GM12878 (cell line): ENCODE results near the gene VNN1.

ENCODE experiments used
- POLR2AphosphoS5 ChIP-seq: IDR thresholded peaks from 2 replicates; pipeline ENCODE4 v1.6.1; 2011; ENCODE audit warnings: mild to moderate bottlenecking, low read length, inconsistent platforms
- REST ChIP-seq: IDR thresholded peaks from 2 replicates; pipeline ENCODE4 v1.6.1; 2012; ENCODE audit warnings: mild to moderate bottlenecking, low read depth, low read length

GRCh38 chr6:132736239-132736638, 22.4 kb upstream of the VNN1 start:
- TF ChIP-seq REST (no peak), POLR2AphosphoS5 (no peak)
